ENCODE results near the gene OR2M5.

The OR2M5 gene

GRCh38 chr1:248144513-248145198, at the start of gene OR2M5:
Gene OR2M5 (plus strand): TSS chr1:248145148. CDS start chr1:248145148, 0 bp downstream.
- no peak for DNase-seq

- DNase-seq: no peak
Measured at GRCh38 chr1:248098529-248098928, 46.4 kb upstream of the OR2M5 start.

- no peak for DNase-seq
Measured at GRCh38 chr1:248102847-248103246, 42.1 kb upstream of the OR2M5 start.

- DNase-seq: no peak
Measured at GRCh38 chr1:248111157-248111556, 33.8 kb upstream of the OR2M5 start.

- DNase-seq: no peak
Measured at GRCh38 chr1:248114890-248115289, 30.1 kb upstream of the OR2M5 start.

GRCh38 chr1:248127653-248128052, 17.3 kb upstream of the OR2M5 start:
- DNase-seq: no peak

GRCh38 chr1:248136811-248137210, 8.1 kb upstream of the OR2M5 start:
- no peak for DNase-seq

- no peak for DNase-seq
Measured at GRCh38 chr1:248140846-248141245, 4.1 kb upstream of the OR2M5 start.

- no peak for DNase-seq
Measured at GRCh38 chr1:248143311-248143710, 1.6 kb upstream of the OR2M5 start.

GRCh38 chr1:248152056-248152827, 7.3 kb downstream of the OR2M5 start:
- no peak for DNase-seq

GRCh38 chr1:248155927-248156326, 11.0 kb downstream of the OR2M5 start:
- DNase-seq: no peak

GRCh38 chr1:248158758-248159157, 13.8 kb downstream of the OR2M5 start:
- DNase-seq: no peak

GRCh38 chr1:248164031-248164430, 19.1 kb downstream of the OR2M5 start:
- no peak for DNase-seq

GRCh38 chr1:248165186-248165585, 20.2 kb downstream of the OR2M5 start:
- no peak for DNase-seq

- no peak for DNase-seq
Measured at GRCh38 chr1:248174521-248174920, 29.6 kb downstream of the OR2M5 start, which contains the start of gene OR2M2. Gene OR2M2 (plus strand): TSS chr1:248174821. CDS start chr1:248179986, 5,165 bp downstream.

- no peak for DNase-seq
Measured at GRCh38 chr1:248183996-248184395, 39.0 kb downstream of the OR2M5 start.

- DNase-seq: no peak
Measured at GRCh38 chr1:248187363-248187762, 42.4 kb downstream of the OR2M5 start.

GRCh38 chr1:248189026-248189425, 44.1 kb downstream of the OR2M5 start:
- no peak for DNase-seq

- no peak for DNase-seq
Measured at GRCh38 chr1:248194117-248194516, 49.2 kb downstream of the OR2M5 start.
